GM21576 (cell line): ENCODE data around the gene UBE3A.
"Not testable (repeated sequence)": the region's sequence is repeated elsewhere in the genome, so short reads cannot be mapped to it uniquely, and the experiment has no call there.

Experiments used
- ATAC-seq: cut with Tn5 transposase; IDR thresholded peaks from one replicate; pipeline ENCODE4 v1.9.1; 2021; ENCODE audit warnings: mild to moderate bottlenecking, moderate library complexity; ENCODE audit not compliant: unreplicated experiment

The UBE3A gene

DNA sequence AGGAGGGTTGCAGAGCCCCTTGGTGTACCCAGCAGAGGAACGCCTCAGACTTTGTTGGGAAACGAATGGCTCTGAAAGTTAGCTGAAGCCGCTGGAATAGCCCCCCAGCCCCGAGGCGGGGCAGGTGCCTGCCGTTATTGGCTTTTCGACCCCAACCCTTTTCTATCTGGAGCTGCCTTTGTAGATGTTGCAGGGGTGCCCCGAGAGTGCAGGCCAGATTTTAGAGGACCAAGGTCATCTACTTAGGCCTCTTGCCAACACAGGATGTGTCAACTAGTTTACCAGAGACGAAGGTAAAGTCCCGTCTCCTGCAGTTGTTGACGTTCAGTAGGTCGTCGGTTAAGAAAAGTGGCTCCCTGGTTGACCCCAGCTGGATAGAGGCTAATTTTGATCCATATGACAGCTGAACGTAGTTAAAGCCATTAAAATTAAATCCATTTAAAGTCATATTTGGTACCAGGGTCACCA is 579 bp upstream of the UBE3A start:
- peak; percentile 6 for ATAC-seq

DNA sequence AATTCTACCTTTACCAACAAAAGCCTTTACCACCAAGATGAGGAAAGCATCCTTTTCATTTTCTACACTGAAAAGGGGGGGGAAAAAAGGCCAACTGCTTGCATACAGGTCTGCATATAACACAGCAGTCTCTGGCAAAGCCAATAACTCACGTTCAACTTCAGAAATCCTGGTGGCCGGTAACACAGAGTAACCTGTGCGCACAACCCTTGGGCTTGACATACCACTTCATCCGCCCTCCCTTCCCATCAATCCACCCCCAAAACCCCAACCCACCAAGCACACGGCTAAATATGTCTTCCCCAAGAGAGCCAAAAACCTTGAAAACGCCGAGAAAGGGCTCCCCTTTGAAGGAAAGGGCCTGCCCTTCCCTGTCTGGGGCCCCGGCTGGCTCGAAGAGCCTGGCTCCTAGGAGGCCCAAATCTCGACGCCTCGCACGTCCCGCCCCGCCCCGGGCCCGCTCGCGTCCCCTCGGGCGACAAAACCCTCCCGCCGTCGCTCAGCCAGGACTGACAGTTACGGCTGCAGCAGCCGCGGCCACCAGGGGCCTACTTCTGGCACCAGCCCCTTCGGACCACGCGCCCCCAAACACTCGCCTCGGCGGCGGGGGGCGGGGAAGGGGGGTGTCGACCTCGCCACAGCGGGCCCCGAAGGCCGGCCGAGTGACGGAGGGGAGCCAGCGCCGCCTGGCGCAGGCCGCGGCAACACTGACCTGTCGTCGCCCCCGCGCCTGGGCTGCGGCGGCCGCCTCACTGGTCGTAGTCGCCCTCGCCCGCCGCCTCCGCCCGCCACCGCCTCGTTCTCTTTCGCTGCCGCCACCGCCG is 835 bp downstream of the UBE3A start:
- peak; percentile 46 for ATAC-seq

DNA sequence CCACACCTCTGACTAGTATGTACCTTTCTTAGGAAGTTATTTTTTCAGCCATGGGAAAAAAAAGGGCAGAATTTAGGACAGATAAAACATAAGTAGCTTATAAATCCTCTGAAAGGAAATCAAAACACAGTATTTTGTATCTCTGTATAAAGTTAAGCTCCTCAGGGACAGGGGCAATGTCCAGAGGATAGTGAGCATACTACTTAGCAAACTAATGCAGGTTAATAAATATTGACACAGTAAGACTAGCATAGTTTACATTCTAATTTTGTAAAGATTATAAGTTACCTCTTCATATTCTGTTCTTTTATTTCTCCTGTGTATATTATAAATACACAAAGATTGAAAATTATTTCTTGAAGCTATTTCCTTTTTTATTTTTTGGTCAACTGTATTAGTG is 2.1 kb downstream of the UBE3A start:
- no peak for ATAC-seq

DNA sequence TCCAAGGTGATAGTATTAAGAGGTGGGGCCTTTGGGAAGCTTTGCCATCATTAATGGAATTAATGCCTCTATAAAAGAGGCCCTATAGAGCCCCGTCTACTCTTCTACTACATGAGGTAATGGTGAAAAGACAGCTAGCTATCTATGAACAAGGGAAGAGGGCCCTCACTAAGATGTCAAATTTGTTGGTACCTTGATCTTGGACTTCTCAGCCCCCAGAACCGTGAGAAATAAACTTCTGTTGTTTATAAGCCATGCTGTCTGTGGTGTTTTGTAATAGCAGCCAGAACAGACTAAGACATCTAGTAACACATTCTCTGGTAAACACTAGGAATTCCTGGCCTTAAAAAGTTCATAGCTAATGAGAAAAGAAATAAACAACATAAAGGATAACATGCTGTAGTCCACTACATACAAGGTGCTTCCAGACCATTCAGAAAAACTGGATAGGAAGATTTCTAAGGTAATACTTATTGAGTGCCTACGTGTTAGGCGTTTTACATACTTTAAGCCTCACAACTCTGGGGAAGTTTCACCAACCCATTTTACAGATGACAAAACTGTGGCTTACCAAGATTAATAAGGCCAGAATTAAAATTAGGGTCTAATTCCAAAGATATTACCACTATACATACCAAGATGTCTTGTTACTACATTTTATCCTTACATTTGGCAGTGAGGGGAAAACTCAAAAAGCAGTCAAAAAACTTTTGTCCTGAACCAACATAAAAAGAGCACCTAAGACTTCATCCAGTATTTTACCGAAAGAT is 3.2 kb downstream of the UBE3A start:
- ATAC-seq, result no peak

DNA sequence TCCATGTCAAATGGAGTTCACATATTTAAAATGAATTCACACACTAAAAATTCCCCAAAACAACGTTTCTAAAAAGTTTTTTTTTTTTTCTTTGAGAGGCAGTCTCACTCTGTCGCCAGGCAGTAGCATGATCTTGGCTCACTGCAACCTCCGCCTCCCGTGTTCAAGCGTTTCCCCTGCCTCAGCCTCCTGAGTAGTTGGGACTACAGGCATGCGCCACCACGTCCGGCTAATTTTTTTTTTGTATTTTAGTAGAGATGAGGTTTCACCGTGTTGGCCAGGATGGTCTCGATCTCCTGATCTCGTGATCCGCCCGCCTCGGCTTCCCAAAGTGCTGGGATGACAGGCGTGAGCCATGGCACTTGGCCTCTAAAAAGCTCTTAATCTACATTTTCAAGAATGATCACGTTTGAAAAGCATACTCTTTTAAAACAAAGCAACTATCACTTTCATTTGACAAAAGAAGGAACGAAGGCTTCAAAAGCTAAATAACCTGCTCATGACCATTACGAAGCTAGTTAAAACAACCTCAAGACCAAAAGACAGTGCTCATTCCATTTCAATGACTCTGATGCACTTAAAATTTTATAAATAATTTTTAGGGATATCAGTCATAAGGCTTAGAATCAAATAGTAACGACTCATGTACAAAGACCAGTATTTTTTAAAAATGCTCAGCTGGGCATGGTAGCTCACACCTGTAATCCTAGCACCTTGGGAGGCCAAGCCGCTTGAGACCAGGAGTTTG is 5.5 kb downstream of the UBE3A start:
- ATAC-seq, result no peak

DNA sequence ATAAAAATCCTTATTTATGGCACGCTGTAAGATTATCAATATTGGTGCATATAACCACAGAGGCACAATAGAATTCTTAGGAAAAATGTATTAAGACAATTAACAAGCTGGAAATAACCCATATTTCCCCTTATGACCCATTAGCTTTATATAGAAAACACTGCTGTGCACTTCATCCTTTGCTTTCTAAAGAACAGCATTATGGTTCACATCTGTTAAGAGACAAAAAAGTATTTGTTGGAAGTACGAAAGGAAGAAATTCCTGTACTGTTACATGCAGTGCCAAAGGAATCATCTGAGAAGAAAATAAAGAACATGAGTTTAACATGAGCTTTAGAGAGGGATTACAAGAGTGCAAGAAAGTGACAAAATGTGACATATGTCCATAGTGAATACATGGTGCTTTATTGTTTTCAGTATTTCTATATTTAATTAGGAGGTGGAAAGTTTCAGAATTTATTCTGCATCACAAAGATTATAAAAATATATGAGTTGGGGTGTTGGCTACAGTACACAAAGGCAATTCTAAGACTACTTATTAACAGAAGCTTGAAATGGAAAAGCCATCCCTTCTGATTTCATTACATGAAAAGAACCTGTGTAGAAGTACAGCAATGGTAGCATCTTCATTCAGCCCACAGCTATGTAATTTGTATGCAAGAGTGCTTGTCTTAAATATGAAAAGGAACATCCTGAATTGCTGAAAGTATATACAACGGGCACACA is 6.8 kb downstream of the UBE3A start:
- no peak for ATAC-seq

DNA sequence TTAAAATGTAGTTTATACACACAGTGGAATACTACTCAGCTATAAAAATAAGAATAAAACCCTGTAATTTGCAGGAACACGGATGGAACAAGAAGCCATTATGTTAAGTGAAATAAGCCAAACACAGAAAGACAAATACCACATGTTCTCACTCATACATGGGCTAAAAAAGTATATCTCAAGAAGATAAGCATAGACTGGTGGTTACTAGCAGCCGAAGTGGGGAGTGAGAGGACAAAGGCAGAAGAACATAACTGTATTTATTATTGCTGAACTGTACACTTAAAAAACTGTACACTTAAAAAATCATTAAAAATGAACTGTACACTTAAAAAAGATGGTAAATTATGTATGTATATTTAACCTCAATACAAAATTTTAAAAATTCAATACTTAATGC is 11.0 kb downstream of the UBE3A start:
- ATAC-seq, result no peak

DNA sequence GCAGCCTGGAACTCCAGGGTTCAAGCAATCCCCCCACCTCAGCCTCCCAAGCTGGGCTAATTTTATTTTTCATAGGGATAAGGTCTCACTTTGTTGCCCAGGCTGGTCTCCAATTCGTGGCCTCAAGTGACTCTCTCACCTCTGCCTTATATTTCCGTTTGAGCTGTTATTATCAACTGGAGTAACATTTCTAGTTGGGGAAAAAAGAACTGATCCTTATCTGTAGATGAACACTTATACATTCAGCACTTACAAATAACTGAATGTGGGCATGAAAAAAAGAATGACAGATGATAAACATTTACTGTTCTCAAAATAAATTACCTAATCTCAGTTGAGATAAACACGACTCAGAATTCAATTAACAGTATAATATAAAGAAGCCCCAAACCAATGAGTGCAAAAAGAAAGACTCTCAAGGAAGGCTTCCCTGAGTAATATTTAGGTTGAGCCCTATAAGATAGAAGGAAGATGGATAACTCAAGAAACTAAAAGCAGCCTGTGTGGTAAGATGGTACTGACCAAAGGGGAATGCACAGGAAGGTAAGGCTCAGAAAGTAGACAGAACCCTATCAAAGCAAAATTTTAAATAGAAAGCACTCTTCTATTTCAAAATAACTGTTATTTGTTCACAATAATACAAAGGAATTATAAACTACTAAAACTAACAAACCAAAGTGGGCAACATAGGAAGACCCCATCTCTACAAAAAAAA is 11.8 kb downstream of the UBE3A start:
- ATAC-seq, result no peak

DNA sequence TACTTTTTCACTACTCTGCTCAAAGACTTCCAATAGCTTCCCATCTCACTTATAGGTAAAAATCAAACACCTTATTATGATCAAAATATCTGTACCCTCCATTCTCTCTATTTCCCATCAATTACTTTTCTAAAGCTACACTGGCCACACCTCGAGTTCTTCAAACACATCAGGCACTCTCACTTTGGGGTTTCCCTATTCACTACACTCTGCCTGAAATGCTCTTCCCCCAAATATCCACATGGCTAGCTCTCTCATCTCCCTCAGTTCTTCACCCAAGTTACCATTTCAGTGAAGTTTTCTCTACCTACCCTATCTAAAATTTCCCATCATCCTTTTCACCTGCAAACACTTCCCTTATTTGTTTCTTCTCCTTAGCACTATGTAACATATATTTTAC is 14.8 kb downstream of the UBE3A start:
- ATAC-seq, result no peak

DNA sequence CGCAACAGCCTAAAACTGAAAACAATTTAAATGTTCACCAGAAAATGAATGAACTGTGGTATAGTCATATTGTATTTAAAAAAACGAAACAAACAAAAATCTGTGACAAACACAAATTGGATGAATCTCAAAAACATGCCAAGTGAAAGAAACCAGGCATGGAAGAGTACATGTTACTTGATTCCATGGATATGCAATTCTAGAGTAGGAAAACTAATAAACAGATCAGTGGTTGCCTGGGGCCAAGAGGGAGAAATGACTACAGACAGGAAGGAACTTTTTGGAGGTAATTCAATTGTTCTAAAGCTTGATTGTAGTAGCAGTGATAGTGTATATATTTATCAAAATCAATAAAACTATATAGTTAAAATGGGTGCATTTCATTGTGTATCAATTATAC is 16.8 kb downstream of the UBE3A start:
- ATAC-seq, result no peak

DNA sequence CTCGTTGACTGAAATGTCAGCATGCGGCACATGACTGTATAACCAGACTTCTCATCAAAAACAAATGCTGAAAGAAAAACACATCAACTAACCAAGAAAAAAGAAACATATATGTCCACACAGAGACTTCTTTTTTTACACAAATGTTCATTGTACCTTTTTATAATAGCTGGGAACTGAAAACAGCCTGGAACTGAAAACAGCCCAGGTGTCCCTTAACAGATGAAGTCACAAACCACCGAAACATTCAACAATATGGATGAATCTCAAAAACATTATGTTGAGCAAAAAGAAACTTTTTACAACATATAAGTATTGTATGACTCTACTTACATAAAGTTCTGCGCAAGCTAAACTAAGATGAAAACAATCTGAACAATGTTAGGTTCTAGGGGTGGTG is 20.6 kb downstream of the UBE3A start:
- ATAC-seq, result no peak

DNA sequence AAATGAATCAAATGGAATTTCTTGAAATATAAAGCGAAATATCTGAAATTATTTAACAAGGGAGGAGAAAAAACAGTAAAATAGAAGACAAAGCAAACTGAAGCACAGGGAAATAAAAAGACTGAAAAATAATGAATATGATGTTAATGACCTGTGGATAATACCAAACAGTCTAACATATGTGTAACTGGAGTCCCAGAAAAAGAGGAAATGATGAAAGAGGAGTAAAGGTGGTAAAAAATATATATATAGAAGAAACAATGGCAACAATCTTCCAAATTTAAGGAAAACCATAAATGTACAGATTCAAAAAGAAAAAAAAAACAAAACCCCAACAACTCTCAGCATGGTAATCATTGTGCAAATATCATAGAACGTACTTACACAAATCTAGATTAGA is 21.2 kb downstream of the UBE3A start:
- no peak for ATAC-seq

DNA sequence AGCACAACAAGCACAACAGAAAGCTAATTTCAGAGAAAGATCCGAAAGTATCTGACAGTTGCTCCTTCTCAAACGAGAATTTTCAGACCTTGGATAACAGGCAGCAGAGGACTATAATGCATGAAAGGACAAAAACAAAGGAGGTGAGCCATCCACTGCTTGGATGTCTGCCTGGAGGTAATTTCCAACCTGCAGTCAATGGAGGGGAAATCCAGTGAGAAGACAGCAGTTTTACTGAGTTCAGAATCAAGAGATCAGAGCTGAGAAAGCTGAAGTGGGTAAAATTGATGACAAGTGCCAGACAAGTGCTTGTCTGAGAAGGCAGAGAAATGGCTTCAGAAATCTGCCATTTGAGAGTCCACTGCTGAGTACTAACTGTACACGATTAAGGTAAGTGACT is 22.1 kb downstream of the UBE3A start:
- no peak for ATAC-seq

DNA sequence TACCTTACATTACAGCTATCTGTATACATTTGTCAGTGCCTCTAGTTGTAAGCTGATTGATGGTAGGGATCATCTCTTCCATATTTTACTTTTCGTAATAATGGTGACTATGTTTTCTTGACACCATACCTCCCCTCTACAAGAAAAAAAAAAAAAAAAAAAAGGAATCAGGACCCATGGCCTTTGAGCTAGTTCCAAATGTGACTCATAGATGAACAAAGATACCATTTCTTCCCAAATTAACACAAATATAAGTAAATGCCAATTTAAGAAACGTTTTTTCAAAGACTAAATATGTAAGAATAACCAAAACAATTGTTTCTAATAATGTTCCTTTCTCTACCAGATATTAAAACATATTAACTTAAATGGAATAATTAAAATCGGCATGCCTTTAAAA is 23.1 kb downstream of the UBE3A start:
- ATAC-seq, result no peak

DNA sequence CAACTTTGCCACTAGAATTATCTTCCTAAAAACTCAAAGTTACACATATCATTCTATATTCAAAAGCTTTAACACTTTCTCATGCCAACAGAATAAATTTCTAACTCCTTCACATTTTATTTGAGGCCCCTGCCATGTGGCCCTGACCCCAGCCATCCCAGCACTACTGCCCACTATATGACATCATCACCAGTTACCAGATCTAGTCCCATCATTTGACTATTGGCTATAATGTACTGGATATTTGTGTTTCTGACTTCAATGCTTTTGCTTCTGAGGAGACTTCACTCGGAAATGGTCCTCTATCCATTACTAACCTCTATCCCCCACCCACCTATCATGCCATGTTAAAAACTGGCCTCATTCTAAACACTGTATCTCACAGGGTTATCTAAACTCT is 23.6 kb downstream of the UBE3A start:
- ATAC-seq, result no peak

DNA sequence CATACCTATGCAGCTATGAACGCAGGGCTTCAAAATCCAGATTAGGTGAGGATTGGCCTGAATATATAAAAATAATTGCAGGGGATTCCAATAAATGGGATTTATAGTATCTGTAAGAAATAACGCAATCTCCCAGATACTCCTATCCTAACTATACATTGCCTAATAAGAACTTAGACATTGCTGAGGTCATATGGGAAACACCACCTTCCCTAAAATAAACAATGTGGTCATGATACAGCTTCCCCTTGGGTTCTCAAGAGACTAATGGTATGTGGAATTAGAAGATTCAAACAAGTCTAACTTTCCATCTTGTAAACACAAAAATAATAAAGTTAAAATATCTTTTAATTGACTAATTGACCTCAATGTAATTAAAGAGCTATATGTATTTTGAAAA is 28.2 kb downstream of the UBE3A start:
- ATAC-seq, result no peak

DNA sequence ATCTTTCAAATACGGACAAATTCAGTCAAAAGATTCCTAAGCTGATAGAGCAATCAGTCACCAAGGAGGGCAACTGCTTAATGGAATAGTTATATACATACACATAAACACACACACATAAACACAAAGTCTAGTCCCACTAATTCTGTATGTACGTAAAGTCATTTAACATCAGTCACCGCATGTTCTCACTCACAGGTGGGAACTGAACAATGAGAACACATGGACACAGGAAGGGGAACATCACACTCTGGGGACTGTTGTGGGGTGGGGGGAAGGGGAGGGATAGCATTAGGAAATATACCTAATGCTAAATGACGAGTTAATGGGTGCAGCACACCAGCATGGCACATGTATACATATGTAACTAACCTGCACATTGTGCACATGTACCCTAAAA is 29.1 kb downstream of the UBE3A start:
- not testable (repeated sequence) for ATAC-seq

DNA sequence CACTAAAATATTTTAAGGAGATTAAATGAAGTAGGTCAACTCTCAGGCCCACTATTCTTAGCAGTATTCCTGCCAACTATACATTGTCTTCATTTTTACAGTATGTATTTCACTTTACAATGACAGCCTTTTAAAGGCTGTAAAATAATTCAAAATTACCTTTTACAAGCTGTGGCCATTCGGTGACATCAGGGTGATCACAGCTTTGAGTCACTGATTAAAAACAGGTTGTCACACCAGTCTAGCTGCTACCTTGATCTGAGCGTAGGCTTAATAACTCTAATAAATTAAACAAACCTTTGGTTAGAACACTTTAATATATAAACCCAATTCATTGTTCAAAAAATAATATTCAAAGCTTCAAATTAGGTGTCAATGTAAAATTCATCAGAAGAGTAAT is 29.9 kb downstream of the UBE3A start:
- ATAC-seq, result no peak

DNA sequence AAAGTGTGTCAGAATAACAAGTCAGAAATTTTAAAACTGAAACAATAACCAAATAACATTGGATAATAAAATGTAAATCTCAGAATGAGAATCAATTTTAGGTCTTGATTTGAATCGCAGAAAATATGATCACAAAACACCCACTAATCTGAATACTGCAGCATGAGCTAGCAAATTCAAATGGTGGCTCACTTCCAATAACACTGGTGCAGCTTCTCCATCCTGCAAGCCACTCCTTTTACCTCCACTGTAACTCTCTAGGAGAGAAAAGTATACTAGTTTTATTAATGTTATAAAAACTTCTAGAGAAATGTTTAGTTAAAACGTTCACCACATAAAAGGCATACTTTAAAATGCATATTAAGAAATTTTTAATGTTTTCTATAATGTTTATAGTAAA is 30.4 kb downstream of the UBE3A start:
- no peak for ATAC-seq

DNA sequence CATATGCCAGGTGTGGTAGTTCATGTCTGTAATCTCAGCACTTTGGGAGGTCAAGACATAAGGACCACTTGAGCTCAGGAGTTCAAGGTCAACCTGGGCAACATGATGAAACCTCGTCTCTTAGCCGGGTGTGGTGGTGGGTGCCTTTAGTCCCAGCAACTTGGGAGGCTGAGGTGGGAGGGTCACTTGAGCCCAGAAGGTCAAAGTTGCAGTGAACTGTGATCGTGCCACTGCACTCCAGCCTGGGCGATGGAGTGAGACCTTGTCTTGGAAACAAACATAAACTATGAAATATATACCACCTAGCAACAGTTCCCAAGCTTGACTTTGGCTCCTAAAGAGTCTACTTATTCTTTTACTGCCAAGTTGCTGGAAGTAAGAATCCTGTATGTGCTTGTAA is 30.9 kb downstream of the UBE3A start:
- no peak for ATAC-seq
